ENCODE data around the gene TMEM218.

Gene TMEM218

GRCh38 chr11:125148011-125148410 is 36.6 kb upstream of the TMEM218 start:
- DNase-seq (ENCODE audit: low spot score) (no peak), ATAC-seq (ENCODE audit: low read depth) (no peak)
- Histone ChIP-seq H3K27ac (ENCODE audit: poor library complexity, severe bottlenecking) (no peak overlapping the region), H3K4me3 (ENCODE audit: severe bottlenecking) (no peak overlapping the region), H3K27me3 (ENCODE audit: insufficient read depth, poor library complexity, severe bottlenecking) (no peaks in the 10 kb centered on the region), H3K9me3 (ENCODE audit: severe bottlenecking) (no peaks in the 10 kb centered on the region), H3K36me3 (ENCODE audit: low read depth) (no peaks in the 10 kb centered on the region), H3K4me1 (ENCODE audit: insufficient read depth, poor library complexity, severe bottlenecking) (no peaks in the 10 kb centered on the region)
- no peak for TF ChIP-seq CTCF (IDR thresholded peaks at IDR 0.05; ENCODE audit: poor library complexity, severe bottlenecking)

- no peak for TF ChIP-seq CTCF (IDR thresholded peaks at IDR 0.05; ENCODE audit: poor library complexity, severe bottlenecking)
- no peak for ATAC-seq (ENCODE audit: low read depth)
- H3K4me1 ChIP-seq (ENCODE audit: insufficient read depth, poor library complexity, severe bottlenecking): no peaks in the 10 kb centered on the region
- H3K27me3 ChIP-seq (ENCODE audit: insufficient read depth, poor library complexity, severe bottlenecking): no peaks in the 10 kb centered on the region
- no peak overlapping the region for H3K4me3 ChIP-seq (ENCODE audit: severe bottlenecking)
- H3K36me3 ChIP-seq (ENCODE audit: low read depth): no peaks in the 10 kb centered on the region
- no peak for DNase-seq (ENCODE audit: low spot score)
- no peak overlapping the region for H3K27ac ChIP-seq (ENCODE audit: poor library complexity, severe bottlenecking)
- H3K9me3 ChIP-seq (ENCODE audit: severe bottlenecking): no peaks in the 10 kb centered on the region
Observed at GRCh38 chr11:125147280-125147679, 35.9 kb upstream of the TMEM218 start.

- DNase-seq (ENCODE audit: low spot score) (no peak), ATAC-seq (ENCODE audit: low read depth) (no peak)
- Histone ChIP-seq H3K4me3 (ENCODE audit: severe bottlenecking) (no peak overlapping the region), H3K36me3 (ENCODE audit: low read depth) (no peaks in the 10 kb centered on the region), H3K4me1 (ENCODE audit: insufficient read depth, poor library complexity, severe bottlenecking) (no peaks in the 10 kb centered on the region), H3K27ac (ENCODE audit: poor library complexity, severe bottlenecking) (no peak overlapping the region), H3K9me3 (ENCODE audit: severe bottlenecking) (no peaks in the 10 kb centered on the region), H3K27me3 (ENCODE audit: insufficient read depth, poor library complexity, severe bottlenecking) (no peaks in the 10 kb centered on the region)
- TF ChIP-seq CTCF (IDR thresholded peaks at IDR 0.05; ENCODE audit: poor library complexity, severe bottlenecking): no peak
Observed at GRCh38 chr11:125146232-125146631, 34.8 kb upstream of the TMEM218 start.

- TF ChIP-seq CTCF (IDR thresholded peaks at IDR 0.05; ENCODE audit: poor library complexity, severe bottlenecking): peak; percentile 93
- DNase-seq (ENCODE audit: low spot score) (no peak), ATAC-seq (ENCODE audit: low read depth) (peak; percentile 80)
- Histone ChIP-seq H3K4me1 (ENCODE audit: insufficient read depth, poor library complexity, severe bottlenecking) (no peaks in the 10 kb centered on the region), H3K36me3 (ENCODE audit: low read depth) (no peaks in the 10 kb centered on the region), H3K4me3 (ENCODE audit: severe bottlenecking) (no peak overlapping the region), H3K27ac (ENCODE audit: poor library complexity, severe bottlenecking) (no peak overlapping the region), H3K27me3 (ENCODE audit: insufficient read depth, poor library complexity, severe bottlenecking) (no peaks in the 10 kb centered on the region), H3K9me3 (ENCODE audit: severe bottlenecking) (no peaks in the 10 kb centered on the region)
Observed at GRCh38 chr11:125141686-125142535, 30.5 kb upstream of the TMEM218 start.

GRCh38 chr11:125141178-125141577 is 29.8 kb upstream of the TMEM218 start:
- ATAC-seq (ENCODE audit: low read depth) (no peak), DNase-seq (ENCODE audit: low spot score) (no peak)
- no peak overlapping the region for H3K27ac ChIP-seq (ENCODE audit: poor library complexity, severe bottlenecking)
- H3K27me3 ChIP-seq (ENCODE audit: insufficient read depth, poor library complexity, severe bottlenecking): no peaks in the 10 kb centered on the region
- H3K4me1 ChIP-seq (ENCODE audit: insufficient read depth, poor library complexity, severe bottlenecking): no peaks in the 10 kb centered on the region
- H3K36me3 ChIP-seq (ENCODE audit: low read depth): no peaks in the 10 kb centered on the region
- no peaks in the 10 kb centered on the region for H3K9me3 ChIP-seq (ENCODE audit: severe bottlenecking)
- no peak for TF ChIP-seq CTCF (IDR thresholded peaks at IDR 0.05; ENCODE audit: poor library complexity, severe bottlenecking)
- no peak overlapping the region for H3K4me3 ChIP-seq (ENCODE audit: severe bottlenecking)

Measured in RWPE2 (cell line).